ENCODE results near the gene APBB2.

APBB2 gene

DNA sequence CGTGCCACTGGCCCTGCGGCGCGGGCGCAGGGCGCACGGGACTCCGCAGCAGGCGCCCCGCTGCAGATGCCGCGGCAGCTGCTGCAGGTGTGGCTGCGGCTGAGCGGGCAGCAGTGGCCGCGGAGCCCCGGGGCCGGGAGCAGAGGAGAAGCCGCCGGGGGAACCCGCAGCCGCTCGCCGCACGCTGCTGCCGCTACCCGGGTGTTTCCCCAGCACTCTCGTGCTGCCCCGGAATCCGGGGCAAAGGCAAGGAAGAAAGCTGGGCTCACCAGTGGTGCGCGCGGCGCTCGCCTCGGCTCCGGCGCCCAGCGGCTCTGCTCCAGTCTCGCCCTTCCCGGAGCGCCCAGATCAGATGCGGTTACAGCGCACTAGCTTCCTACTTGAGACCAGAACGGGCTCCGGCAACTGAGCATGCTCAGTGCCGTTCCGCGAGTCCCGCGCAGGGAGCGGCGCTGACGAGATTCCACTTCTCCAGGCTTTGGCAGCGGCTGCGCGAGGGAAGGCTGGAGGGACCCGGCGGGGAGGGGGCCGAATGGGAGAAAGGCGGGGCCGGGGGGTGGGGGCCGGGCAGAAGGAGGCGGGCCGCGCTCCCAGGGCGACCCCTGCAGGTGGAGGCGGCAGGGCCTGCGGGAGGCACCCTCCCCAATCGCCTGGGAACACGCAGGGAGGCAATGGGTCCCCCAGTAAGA, at the start of gene APBB2:
TSS of gene APBB2 (minus strand) at position 407 of the 689 bp plus-strand sequence. CDS start 181,288 bp downstream, outside the sequence.
- DNase-seq (ENCODE audit: low read depth, low spot score): peak; percentile 99

GRCh38 chr4:41262198-41262597, 47.9 kb upstream of the APBB2 start:
- DNase-seq (ENCODE audit: low read depth, low spot score): no peak

- DNase-seq (ENCODE audit: low read depth, low spot score): no peak
Measured at GRCh38 chr4:41260116-41260733, 45.9 kb upstream of the APBB2 start.

GRCh38 chr4:41258783-41259182, 44.4 kb upstream of the APBB2 start:
- DNase-seq (ENCODE audit: low read depth, low spot score): peak; percentile 79

GRCh38 chr4:41257906-41258305, 43.6 kb upstream of the APBB2 start:
- DNase-seq (ENCODE audit: low read depth, low spot score): no peak

DNA sequence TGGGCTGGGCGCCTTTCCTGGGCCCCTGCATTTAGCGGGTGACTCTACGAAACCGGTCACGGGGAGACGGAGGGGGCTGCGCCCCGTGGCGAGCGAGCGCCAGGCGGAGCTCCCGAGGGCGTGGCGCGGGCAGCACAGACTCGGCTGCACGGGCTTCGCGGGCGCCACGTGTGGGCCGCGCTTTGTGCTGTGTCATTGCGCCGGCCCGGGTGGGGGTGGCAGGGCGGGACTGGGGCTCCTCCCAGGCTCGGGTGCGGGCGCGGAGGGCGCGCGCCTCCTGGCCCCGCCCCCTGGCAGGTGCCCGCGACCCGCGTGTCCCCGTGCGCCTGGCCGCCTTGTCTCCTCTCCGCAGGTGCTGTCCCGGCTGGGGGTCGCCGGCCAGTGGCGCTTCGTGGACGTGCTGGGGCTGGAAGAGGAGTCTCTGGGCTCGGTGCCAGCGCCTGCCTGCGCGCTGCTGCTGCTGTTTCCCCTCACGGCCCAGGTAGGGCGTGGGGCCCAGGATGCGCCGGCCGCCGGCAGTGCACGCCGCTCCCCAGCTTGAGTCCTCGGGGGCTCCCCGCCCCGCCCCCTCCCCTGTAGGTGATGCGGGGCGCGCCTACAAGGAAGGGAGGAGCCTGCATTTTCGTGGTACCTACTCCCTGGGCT, 43.0 kb upstream of the APBB2 start:
- peak; percentile 70 for DNase-seq (ENCODE audit: low read depth, low spot score)

GRCh38 chr4:41256740-41257256, 42.5 kb upstream of the APBB2 start, which contains the start of gene UCHL1:
TSS of gene UCHL1 (plus strand) at chr4:41256928. CDS start at chr4:41256977, 49 bp downstream.
- DNase-seq (ENCODE audit: low read depth, low spot score): peak; percentile 92

DNA sequence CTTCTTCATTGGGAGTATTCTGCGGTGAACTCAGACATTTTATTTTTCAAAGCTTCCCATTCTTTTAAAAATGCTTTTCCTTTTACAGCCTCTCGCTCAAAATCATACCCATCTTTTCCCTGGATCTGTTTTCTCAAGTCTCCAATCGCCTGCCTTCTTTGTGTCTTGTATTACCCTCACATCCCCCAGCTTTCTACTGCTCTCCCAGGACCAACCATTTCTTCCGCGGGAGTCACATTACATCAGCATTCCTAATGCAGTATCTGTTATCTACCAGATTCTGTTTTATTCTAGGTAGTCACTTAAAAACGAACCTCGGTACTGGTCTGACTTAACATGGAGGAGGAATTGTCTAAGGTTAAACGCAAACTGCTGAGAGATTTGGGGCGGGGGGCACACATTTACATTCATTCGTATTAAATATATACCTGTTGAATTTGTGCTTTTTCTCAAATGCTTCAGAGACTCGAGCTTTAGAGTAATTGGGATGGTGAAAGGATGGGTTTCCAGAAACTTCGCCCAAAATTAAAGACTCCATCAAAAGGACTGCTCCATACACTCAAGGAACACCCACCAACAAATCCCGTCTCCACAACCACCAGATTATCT, 41.9 kb upstream of the APBB2 start:
- DNase-seq (ENCODE audit: low read depth, low spot score): peak; percentile 53

DNA sequence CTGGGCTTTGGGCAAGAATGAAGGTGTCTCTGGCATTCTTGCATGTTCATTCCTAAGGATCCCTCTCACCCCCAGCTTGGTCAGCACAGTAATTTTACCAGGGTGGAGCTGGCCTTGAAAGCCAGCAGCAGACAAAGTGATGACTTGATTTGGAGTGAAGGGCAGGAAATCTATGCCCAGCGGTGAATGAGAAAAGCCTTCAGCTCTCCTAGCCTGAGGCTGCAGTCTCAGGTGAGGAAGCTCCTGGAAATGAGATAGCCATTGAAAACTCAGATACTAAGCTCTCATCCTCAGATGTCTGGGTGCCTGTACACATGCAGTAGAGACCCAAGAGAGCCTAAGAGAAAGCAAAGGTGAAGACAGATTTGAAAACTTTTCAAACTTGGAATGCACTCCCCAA, 31.6 kb upstream of the APBB2 start:
- DNase-seq (ENCODE audit: low read depth, low spot score): no peak

GRCh38 chr4:41241919-41242318, 27.6 kb upstream of the APBB2 start:
- no peak for DNase-seq (ENCODE audit: low read depth, low spot score)

GRCh38 chr4:41236508-41236907, 22.2 kb upstream of the APBB2 start:
- no peak for DNase-seq (ENCODE audit: low read depth, low spot score)

DNA sequence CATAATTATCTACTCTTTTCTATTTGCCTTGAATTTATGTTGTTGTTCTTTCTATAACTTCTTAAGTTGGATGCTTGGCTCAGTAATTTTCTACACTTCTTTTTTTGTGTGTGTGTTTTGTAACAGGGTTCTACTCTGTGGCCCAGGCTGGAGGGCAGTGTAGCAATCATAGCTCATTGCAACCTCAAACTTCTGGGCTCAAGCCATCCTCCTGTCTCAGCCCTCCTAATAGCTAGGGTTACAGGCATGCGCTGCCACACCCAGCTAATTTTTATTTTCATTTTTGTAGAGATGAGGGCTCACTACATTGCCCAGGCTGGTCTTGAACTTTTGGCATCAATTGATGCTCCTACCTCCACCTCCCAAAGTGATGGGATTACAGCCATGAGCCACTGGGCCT, 21.7 kb upstream of the APBB2 start:
- DNase-seq (ENCODE audit: low read depth, low spot score): no peak

GRCh38 chr4:41232856-41233255, 18.5 kb upstream of the APBB2 start:
- no peak for DNase-seq (ENCODE audit: low read depth, low spot score)

DNA sequence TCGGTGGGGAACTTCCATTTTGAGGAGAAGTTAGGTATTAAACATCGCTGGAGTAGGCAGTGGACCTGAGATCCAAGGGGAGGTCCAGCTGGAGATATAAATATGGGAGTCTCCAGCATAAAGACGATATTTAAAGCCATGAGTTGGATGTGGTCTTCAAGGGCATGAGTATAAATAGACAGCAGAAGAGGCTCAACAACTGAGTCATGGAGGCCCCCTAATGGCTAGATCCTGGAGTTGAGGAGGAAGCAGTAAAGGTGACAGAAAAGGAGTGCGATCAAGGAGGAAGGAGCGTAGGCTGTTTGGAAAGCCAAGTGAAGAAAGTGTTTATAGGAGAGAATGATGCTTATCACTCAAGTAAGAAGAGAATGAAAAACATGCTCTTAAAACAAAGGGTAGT, 18.1 kb upstream of the APBB2 start:
- no peak for DNase-seq (ENCODE audit: low read depth, low spot score)

DNA sequence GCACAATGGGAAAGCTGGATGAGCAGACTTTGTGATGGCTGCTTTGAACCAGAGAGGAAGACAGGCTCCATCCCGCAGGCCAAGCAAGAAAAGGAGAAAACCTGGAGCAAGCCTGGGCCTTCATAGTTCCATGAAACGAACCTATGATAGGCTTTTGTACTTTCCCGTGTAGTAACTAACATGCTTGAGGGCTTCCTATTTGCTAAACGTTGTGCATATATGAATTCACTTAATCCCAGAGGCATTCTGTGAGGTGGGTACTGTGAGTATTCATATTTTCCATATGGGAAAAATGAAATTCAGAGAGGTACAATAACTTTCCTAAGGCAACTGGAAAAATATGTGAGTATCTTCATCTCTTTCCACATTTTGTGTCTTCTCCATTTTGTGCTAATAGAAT, 13.6 kb upstream of the APBB2 start:
- DNase-seq (ENCODE audit: low read depth, low spot score): no peak

DNA sequence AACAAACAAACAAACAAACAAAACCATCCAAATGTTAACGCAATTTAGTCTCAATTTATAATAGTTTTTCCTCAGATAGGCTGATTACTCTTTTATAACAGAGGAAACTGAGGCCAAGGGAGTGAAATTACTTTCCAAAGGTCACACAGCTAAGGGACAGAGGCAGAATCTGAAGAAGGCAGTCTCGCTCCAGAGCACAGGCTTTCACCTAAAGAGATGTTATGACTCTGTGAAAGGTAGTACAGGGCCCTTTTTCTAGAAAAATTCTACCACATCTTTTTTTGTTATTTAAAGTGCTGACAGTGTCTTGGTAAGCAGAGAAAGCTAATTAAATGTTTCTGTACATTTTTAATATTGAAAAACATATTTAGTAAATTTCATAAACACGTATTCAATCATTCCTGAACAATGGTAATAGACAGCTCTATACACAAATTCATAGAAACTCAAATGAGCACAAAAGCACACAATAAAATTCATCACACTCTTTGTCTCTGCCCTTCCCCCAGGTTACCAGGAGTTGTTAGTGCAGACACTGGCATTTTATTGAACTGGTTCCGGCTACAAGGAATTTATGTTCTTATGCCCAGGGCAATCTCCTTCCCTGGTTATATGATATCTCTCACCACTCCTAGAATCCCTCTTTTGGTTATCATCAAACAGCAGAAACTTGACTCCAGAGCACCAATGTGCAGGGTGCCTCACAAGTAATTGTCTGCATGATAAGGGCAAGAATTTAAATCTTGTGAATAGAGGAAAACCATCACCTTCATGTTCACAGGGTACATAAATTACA, 7.7 kb upstream of the APBB2 start:
- no peak for DNase-seq (ENCODE audit: low read depth, low spot score)

DNA sequence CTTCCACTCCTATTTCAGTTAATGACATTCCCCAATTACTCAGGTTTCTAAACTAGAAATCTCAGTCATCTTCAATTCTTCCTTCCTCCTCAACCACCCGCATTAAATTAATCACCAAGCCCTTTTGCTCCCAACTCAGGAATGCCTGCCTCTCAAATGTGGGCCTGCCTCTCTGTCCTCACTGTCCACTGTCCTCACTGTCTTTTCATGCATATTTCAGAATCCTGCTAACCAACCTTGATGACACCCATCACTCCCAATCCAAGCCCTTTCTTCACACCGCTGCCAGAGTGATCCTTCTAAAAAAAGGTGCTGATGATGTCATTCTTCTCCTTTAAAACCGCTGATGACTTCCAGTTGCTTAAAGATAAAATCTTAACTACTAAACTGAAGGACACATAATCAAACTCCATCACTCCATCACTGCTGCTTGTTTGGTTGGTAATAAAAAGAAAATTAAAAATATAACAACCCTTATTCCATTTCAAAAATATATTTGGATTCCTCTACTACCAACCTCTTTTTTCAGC, 5.1 kb upstream of the APBB2 start:
- DNase-seq (ENCODE audit: low read depth, low spot score): no peak

DNA sequence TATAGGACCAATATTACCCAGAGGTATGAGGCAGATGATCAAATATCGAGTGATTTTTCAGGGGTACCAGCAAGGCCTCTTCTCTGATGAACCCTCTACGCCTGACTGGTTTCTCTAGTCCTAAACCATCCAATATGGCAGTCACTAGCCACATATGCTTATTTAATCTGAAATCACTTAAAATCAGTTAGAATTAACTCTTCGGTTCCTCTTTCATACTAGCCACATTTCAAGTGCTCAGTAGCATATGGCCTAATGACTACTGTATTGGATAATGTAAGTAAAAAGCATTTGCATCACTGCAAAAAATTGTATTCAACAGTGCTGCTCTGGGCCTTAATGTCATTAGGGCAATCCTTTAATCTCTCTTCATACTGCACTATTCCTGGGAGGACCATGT, 4.4 kb upstream of the APBB2 start:
- no peak for DNase-seq (ENCODE audit: low read depth, low spot score)

DNA sequence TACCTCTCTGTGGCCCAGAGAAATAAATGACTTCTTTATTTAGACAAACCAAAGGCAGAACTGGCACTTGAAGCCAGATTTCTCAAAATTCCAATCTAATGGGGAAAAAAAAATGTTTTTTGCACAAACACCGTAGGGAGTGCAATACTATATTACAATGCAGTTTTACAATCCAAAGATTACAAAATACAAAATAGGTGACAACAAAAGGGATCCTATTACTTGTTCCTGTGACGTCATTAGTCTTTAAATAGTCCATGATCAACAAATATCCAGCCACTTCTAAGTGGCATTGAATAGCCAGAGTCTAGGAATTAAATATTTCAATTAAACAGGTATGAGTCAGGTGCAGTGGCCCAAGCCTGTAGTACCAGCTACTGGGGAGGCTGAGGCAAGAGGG, 3.0 kb upstream of the APBB2 start:
- no peak for DNase-seq (ENCODE audit: low read depth, low spot score)

- DNase-seq (ENCODE audit: low read depth, low spot score): no peak
Measured at GRCh38 chr4:41217020-41217333, 2.6 kb upstream of the APBB2 start.

DNA sequence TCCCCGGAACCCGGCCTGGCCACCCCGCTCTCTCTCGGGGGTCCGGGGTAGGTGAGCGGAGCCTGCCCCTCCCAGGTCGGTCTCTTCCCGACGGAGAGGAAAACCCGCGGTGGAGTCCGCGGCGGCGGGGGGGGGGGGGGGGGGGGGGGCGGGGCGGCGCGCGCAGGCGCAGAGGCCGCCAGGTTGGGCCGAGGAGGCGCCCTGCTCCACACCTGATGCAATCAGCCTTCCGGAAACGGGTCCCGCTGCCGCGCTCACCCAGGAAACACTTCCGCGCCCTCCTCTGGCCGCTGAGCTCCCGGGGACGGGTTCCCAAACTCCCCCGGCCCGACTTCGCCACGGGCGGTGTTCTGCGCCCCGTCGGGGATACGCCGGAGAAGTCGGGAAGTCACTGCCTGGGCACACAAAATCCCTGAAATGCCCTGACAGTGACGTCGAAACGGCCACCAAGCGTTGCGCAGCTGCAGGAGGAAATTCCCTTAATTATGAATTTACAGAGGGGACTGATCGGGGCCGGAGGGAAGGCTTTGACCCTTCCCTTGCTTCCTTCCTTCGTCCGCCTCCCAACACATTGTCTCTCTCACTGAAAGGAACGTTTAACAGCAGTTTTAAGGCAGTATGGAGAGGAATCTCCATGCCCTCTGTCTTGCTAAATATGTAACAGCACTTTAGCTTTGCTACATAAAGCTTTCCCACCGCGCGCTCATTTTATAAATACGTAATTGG, 2.1 kb upstream of the APBB2 start:
- DNase-seq (ENCODE audit: low read depth, low spot score): peak; percentile 81
